Measurements from ENCODE around the gene ZNF585A.
A peak's percentile ranks its signal among the peaks of the same experiment; 100 is the strongest.
"Not testable (repeated sequence)": the region's sequence is repeated elsewhere in the genome, so short reads cannot be mapped to it uniquely, and the experiment has no call there.

ZNF585A gene

DNA sequence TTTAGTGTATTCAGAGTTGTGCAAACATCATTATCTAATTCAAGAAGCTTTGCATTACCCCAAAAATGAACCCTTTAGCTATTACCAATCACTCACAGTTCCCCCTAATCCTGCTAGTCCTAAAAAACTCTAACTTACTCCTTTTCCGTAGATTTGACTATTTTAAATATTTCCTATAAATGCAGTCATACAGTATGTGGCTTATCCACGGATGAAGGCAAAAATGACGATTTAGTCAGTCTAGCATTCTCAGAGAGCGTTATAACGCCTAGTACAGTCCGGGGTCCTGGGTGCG, 44.9 kb upstream of the ZNF585A start:
- H3K4me3 ChIP-seq (ENCODE audit: low read length): peak overlapping the region; percentile 52
- peaks cover 8% of the 10 kb centered on the region for H3K79me2 ChIP-seq (ENCODE audit: control insufficient read depth, insufficient read depth, low read length)
- no peak overlapping the region for H2BK5ac ChIP-seq (ENCODE audit: low read length)
- no peak overlapping the region for H2BK15ac ChIP-seq (replicated peaks; ENCODE audit: low read depth)
- peak overlapping the region; percentile 66 for H3K9ac ChIP-seq (ENCODE audit: low read length)
- H2BK120ac ChIP-seq (ENCODE audit: low read depth, low read length): no peak overlapping the region
- no peak overlapping the region for H2AK5ac ChIP-seq (ENCODE audit: low read length)
- no CpG with 5 or more reads among the region's 7 CpGs for WGBS (ENCODE audit: extremely low coverage, insufficient coverage, low lambda C conversion rate)
- H3K27me3 ChIP-seq (ENCODE audit: insufficient read depth, low read length, poor library complexity): no peaks in the 10 kb centered on the region
- H3K27ac ChIP-seq (ENCODE audit: low read depth, low read length): no peak overlapping the region
- no peaks in the 10 kb centered on the region for H3K36me3 ChIP-seq (ENCODE audit: control insufficient read depth, insufficient read depth, low read length)
- H3K56ac ChIP-seq (ENCODE audit: low read length): peak overlapping the region; percentile 68
- H4K8ac ChIP-seq (ENCODE audit: low read depth, low read length): no peak overlapping the region
- H3K4ac ChIP-seq (ENCODE audit: low read depth, low read length): no peak overlapping the region
- H3K79me1 ChIP-seq (ENCODE audit: low read length): peaks cover 7% of the 10 kb centered on the region
- H3K23ac ChIP-seq (ENCODE audit: low read length): no peak overlapping the region
- no peak for DNase-seq
- peaks cover 3% of the 10 kb centered on the region for H3K4me1 ChIP-seq (ENCODE audit: control insufficient read depth, low read depth, low read length)
- H3K4me2 ChIP-seq (ENCODE audit: low read length): peak overlapping the region; percentile 71
- H3K18ac ChIP-seq (ENCODE audit: low read length): no peak overlapping the region
- H4K5ac ChIP-seq (ENCODE audit: low read length): no peak overlapping the region

- Histone ChIP-seq H2BK5ac (ENCODE audit: low read length) (no peak overlapping the region), H3K79me1 (ENCODE audit: low read length) (no peaks in the 10 kb centered on the region), H3K23ac (ENCODE audit: low read length) (no peak overlapping the region), H3K4me3 (ENCODE audit: low read length) (no peak overlapping the region), H3K9ac (ENCODE audit: low read length) (no peak overlapping the region), H2BK15ac (replicated peaks; ENCODE audit: low read depth) (no peak overlapping the region), H3K4me2 (ENCODE audit: low read length) (no peak overlapping the region), H2AK5ac (ENCODE audit: low read length) (no peak overlapping the region), H3K4me1 (ENCODE audit: control insufficient read depth, low read depth, low read length) (no peaks in the 10 kb centered on the region), H4K5ac (ENCODE audit: low read length) (no peak overlapping the region), H3K79me2 (ENCODE audit: control insufficient read depth, insufficient read depth, low read length) (no peaks in the 10 kb centered on the region), H3K27me3 (ENCODE audit: insufficient read depth, low read length, poor library complexity) (no peaks in the 10 kb centered on the region), H3K4ac (ENCODE audit: low read depth, low read length) (no peak overlapping the region), H3K56ac (ENCODE audit: low read length) (no peak overlapping the region), H3K27ac (ENCODE audit: low read depth, low read length) (no peak overlapping the region), H3K36me3 (ENCODE audit: control insufficient read depth, insufficient read depth, low read length) (no peaks in the 10 kb centered on the region), H2BK120ac (ENCODE audit: low read depth, low read length) (no peak overlapping the region), H4K8ac (ENCODE audit: low read depth, low read length) (no peak overlapping the region), H3K18ac (ENCODE audit: low read length) (no peak overlapping the region)
- WGBS (ENCODE audit: extremely low coverage, insufficient coverage, low lambda C conversion rate): no CpG with 5 or more reads among the region's 2 CpGs
- no peak for DNase-seq
Measured at GRCh38 chr19:37197768-37198167, 25.3 kb upstream of the ZNF585A start.

DNA sequence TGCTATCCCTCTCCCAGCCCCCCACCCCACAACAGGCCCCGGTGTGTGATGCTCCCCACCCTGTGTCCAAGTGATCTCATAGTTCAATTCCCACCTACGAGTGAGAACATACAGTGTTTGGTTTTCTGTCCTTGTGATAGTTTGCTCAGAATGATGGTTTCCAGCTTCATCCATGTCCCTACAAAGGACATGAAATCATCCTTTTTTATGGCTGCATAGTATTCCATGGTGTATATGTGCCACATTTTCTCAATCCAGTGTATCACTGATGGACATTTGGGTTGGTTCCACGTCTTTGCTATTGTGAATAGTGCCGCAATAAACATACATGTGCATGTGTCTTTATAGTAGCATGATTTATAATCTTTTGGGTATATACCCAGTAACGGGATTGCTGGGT, 24.6 kb upstream of the ZNF585A start:
- H3K4me3 ChIP-seq (ENCODE audit: low read length); H2BK15ac ChIP-seq (replicated peaks; ENCODE audit: low read depth); H3K79me2 ChIP-seq (ENCODE audit: control insufficient read depth, insufficient read depth, low read length); H3K4me2 ChIP-seq (ENCODE audit: low read length); H3K4ac ChIP-seq (ENCODE audit: low read depth, low read length); H3K23ac ChIP-seq (ENCODE audit: low read length); H3K36me3 ChIP-seq (ENCODE audit: control insufficient read depth, insufficient read depth, low read length); H4K8ac ChIP-seq (ENCODE audit: low read depth, low read length); H3K18ac ChIP-seq (ENCODE audit: low read length); H2AK5ac ChIP-seq (ENCODE audit: low read length); H3K9ac ChIP-seq (ENCODE audit: low read length); H3K79me1 ChIP-seq (ENCODE audit: low read length); DNase-seq; H3K4me1 ChIP-seq (ENCODE audit: control insufficient read depth, low read depth, low read length); H3K56ac ChIP-seq (ENCODE audit: low read length); H4K5ac ChIP-seq (ENCODE audit: low read length); H3K27ac ChIP-seq (ENCODE audit: low read depth, low read length); H2BK5ac ChIP-seq (ENCODE audit: low read length); H3K27me3 ChIP-seq (ENCODE audit: insufficient read depth, low read length, poor library complexity); H2BK120ac ChIP-seq (ENCODE audit: low read depth, low read length): not testable (repeated sequence)
- WGBS (ENCODE audit: extremely low coverage, insufficient coverage, low lambda C conversion rate): no CpG with 5 or more reads among the region's 5 CpGs

- not testable (repeated sequence) for H3K36me3 ChIP-seq (ENCODE audit: control insufficient read depth, insufficient read depth, low read length)
Measured at GRCh38 chr19:37195248-37195647, 22.8 kb upstream of the ZNF585A start.

DNA sequence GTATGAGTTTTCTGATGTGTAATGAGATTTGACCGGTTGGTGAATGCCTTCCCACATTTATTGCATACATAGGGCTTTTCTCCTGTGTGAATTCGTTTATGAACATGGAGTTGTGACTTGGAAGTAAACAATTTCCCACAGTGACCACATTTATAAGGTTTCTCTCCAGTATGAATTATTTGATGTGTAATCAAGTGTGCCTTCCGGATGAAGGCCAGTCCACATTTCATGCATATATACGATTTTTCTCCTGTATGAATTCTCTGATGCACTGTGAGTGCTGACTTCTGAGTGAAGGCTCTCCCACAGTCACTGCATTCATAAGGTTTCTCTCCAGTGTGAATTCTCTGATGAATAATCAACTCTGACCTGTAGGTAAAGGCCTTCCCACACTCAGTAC, 13.6 kb upstream of the ZNF585A start:
- H4K8ac ChIP-seq (ENCODE audit: low read depth, low read length); H4K5ac ChIP-seq (ENCODE audit: low read length); H3K4me2 ChIP-seq (ENCODE audit: low read length); H3K27ac ChIP-seq (ENCODE audit: low read depth, low read length); H3K4me3 ChIP-seq (ENCODE audit: low read length); H3K4me1 ChIP-seq (ENCODE audit: control insufficient read depth, low read depth, low read length); H3K18ac ChIP-seq (ENCODE audit: low read length); H3K56ac ChIP-seq (ENCODE audit: low read length); H2BK15ac ChIP-seq (replicated peaks; ENCODE audit: low read depth); H3K4ac ChIP-seq (ENCODE audit: low read depth, low read length); H3K36me3 ChIP-seq (ENCODE audit: control insufficient read depth, insufficient read depth, low read length); H3K79me1 ChIP-seq (ENCODE audit: low read length); H2BK5ac ChIP-seq (ENCODE audit: low read length); H3K79me2 ChIP-seq (ENCODE audit: control insufficient read depth, insufficient read depth, low read length); H3K9ac ChIP-seq (ENCODE audit: low read length); H3K27me3 ChIP-seq (ENCODE audit: insufficient read depth, low read length, poor library complexity); H2AK5ac ChIP-seq (ENCODE audit: low read length); DNase-seq; H2BK120ac ChIP-seq (ENCODE audit: low read depth, low read length); H3K23ac ChIP-seq (ENCODE audit: low read length): not testable (repeated sequence)
- WGBS (ENCODE audit: extremely low coverage, insufficient coverage, low lambda C conversion rate): no CpG with 5 or more reads among the region's 4 CpGs

More at GRCh38 chr19:37195248-37195647, 22.8 kb upstream of the ZNF585A start:
- not testable (repeated sequence) for H4K5ac ChIP-seq (ENCODE audit: low read length); H3K18ac ChIP-seq (ENCODE audit: low read length); H3K27me3 ChIP-seq (ENCODE audit: insufficient read depth, low read length, poor library complexity); H3K79me1 ChIP-seq (ENCODE audit: low read length); H2AK5ac ChIP-seq (ENCODE audit: low read length); H3K9ac ChIP-seq (ENCODE audit: low read length); H3K4ac ChIP-seq (ENCODE audit: low read depth, low read length); H3K23ac ChIP-seq (ENCODE audit: low read length); H3K79me2 ChIP-seq (ENCODE audit: control insufficient read depth, insufficient read depth, low read length); H3K4me1 ChIP-seq (ENCODE audit: control insufficient read depth, low read depth, low read length); H3K4me2 ChIP-seq (ENCODE audit: low read length); H3K56ac ChIP-seq (ENCODE audit: low read length); H4K8ac ChIP-seq (ENCODE audit: low read depth, low read length); H3K4me3 ChIP-seq (ENCODE audit: low read length); DNase-seq; H2BK120ac ChIP-seq (ENCODE audit: low read depth, low read length); H2BK5ac ChIP-seq (ENCODE audit: low read length); H3K27ac ChIP-seq (ENCODE audit: low read depth, low read length); H2BK15ac ChIP-seq (replicated peaks; ENCODE audit: low read depth)
- no CpG with 5 or more reads among the region's 4 CpGs for WGBS (ENCODE audit: extremely low coverage, insufficient coverage, low lambda C conversion rate)

GRCh38 chr19:37165635-37166034, 6.9 kb downstream of the ZNF585A start:
- H3K27ac ChIP-seq (ENCODE audit: low read depth, low read length): no peak overlapping the region
- no peak overlapping the region for H2BK120ac ChIP-seq (ENCODE audit: low read depth, low read length)
- no peak overlapping the region for H3K56ac ChIP-seq (ENCODE audit: low read length)
- no peak overlapping the region for H3K4me2 ChIP-seq (ENCODE audit: low read length)
- H3K79me2 ChIP-seq (ENCODE audit: control insufficient read depth, insufficient read depth, low read length): no peaks in the 10 kb centered on the region
- no peak overlapping the region for H2BK5ac ChIP-seq (ENCODE audit: low read length)
- no peak overlapping the region for H3K4me3 ChIP-seq (ENCODE audit: low read length)
- H3K27me3 ChIP-seq (ENCODE audit: insufficient read depth, low read length, poor library complexity): no peaks in the 10 kb centered on the region
- H4K8ac ChIP-seq (ENCODE audit: low read depth, low read length): no peak overlapping the region
- H3K4me1 ChIP-seq (ENCODE audit: control insufficient read depth, low read depth, low read length): no peaks in the 10 kb centered on the region
- no peak overlapping the region for H2AK5ac ChIP-seq (ENCODE audit: low read length)
- no peak overlapping the region for H3K23ac ChIP-seq (ENCODE audit: low read length)
- H3K18ac ChIP-seq (ENCODE audit: low read length): no peak overlapping the region
- no peak for DNase-seq
- no peak overlapping the region for H3K4ac ChIP-seq (ENCODE audit: low read depth, low read length)
- H4K5ac ChIP-seq (ENCODE audit: low read length): no peak overlapping the region
- H3K79me1 ChIP-seq (ENCODE audit: low read length): no peaks in the 10 kb centered on the region
- H2BK15ac ChIP-seq (replicated peaks; ENCODE audit: low read depth): no peak overlapping the region
- no CpG with 5 or more reads among the region's 1 CpG for WGBS (ENCODE audit: extremely low coverage, insufficient coverage, low lambda C conversion rate)
- H3K9ac ChIP-seq (ENCODE audit: low read length): no peak overlapping the region
- H3K36me3 ChIP-seq (ENCODE audit: control insufficient read depth, insufficient read depth, low read length): peaks cover 2% of the 10 kb centered on the region

Data from mesendoderm (in vitro differentiated cells).